ENCODE measurements around the gene AKT1S1. TPM values are rescaled to one million over a fixed set of nuclear protein-coding genes. Genes with fewer than 3 reads are reported as not detected.

The AKT1S1 gene
- total and polyA plus RNA-seq, 2 donors, result 4.4 to 27.9 TPM

GRCh38 chr19:49881186-49881585, 4.0 kb upstream of the AKT1S1 start:
- Histone ChIP-seq H3K27ac (ENCODE audit: low read depth in 1 of 2, low read length in 1 of 2) (no peak overlapping the region), H3K4me1 (ENCODE audit: control insufficient read depth in 2 of 2, insufficient read depth in 2 of 2, low read length in 2 of 2) (peaks cover 2 to 17% of the 10 kb centered on the region in 2 donors), H3K27me3 (ENCODE audit: control insufficient read depth in 2 of 2, insufficient read depth in 1 of 2, low read length in 1 of 2) (no peaks in the 10 kb centered on the region), H3K9me3 (ENCODE audit: control insufficient read depth in 2 of 2, insufficient read depth in 1 of 2, low read length in 1 of 2) (peaks cover 3 to 14% of the 10 kb centered on the region in 2 donors), H3K4me3 (ENCODE audit: low read length in 2 of 2) (no peak overlapping the region), H3K36me3 (ENCODE audit: control insufficient read depth in 2 of 2, insufficient read depth in 2 of 2, low read length in 1 of 2) (peaks cover 55 to 60% of the 10 kb centered on the region in 2 donors)
- 97% methylated on average over 17 of the region's 17 CpGs for WGBS
- DNase-seq (ENCODE audit: low read depth in 6 of 9, low spot score in 9 of 9), result no peak

GRCh38 chr19:49880162-49880869, 3.2 kb upstream of the AKT1S1 start:
- no peak for DNase-seq (ENCODE audit: low read depth in 6 of 9, low spot score in 9 of 9)
- Histone ChIP-seq H3K4me1 (ENCODE audit: control insufficient read depth in 2 of 2, insufficient read depth in 2 of 2, low read length in 2 of 2) (peaks cover 4 to 24% of the 10 kb centered on the region in 2 donors), H3K27ac (ENCODE audit: low read depth in 1 of 2, low read length in 1 of 2) (no peak overlapping the region), H3K4me3 (ENCODE audit: low read length in 2 of 2) (no peak overlapping the region), H3K36me3 (ENCODE audit: control insufficient read depth in 2 of 2, insufficient read depth in 2 of 2, low read length in 1 of 2) (peaks cover 51 to 60% of the 10 kb centered on the region in 2 donors), H3K9me3 (ENCODE audit: control insufficient read depth in 2 of 2, insufficient read depth in 1 of 2, low read length in 1 of 2) (peaks cover 3 to 14% of the 10 kb centered on the region in 2 donors), H3K27me3 (ENCODE audit: control insufficient read depth in 2 of 2, insufficient read depth in 1 of 2, low read length in 1 of 2) (no peaks in the 10 kb centered on the region)
- 97% methylated on average over 10 of the region's 10 CpGs for WGBS

GRCh38 chr19:49879243-49879963, 2.2 kb upstream of the AKT1S1 start:
- Histone ChIP-seq H3K36me3 (ENCODE audit: control insufficient read depth in 2 of 2, insufficient read depth in 2 of 2, low read length in 1 of 2) (peaks cover 45 to 56% of the 10 kb centered on the region in 2 donors), H3K27ac (ENCODE audit: low read depth in 1 of 2, low read length in 1 of 2) (no peak overlapping the region), H3K9me3 (ENCODE audit: control insufficient read depth in 2 of 2, insufficient read depth in 1 of 2, low read length in 1 of 2) (peaks cover 3 to 14% of the 10 kb centered on the region in 2 donors), H3K4me1 (ENCODE audit: control insufficient read depth in 2 of 2, insufficient read depth in 2 of 2, low read length in 2 of 2) (peaks cover 4 to 28% of the 10 kb centered on the region in 2 donors), H3K27me3 (ENCODE audit: control insufficient read depth in 2 of 2, insufficient read depth in 1 of 2, low read length in 1 of 2) (no peaks in the 10 kb centered on the region), H3K4me3 (ENCODE audit: low read length in 2 of 2) (no peak overlapping the region)
- 99% methylated on average over 12 of the region's 12 CpGs for WGBS
- no peak for DNase-seq (ENCODE audit: low read depth in 6 of 9, low spot score in 9 of 9)

GRCh38 chr19:49878744-49879070, 1.6 kb upstream of the AKT1S1 start:
- no peak for DNase-seq (ENCODE audit: low read depth in 6 of 9, low spot score in 9 of 9)
- no peaks in the 10 kb centered on the region for H3K27me3 ChIP-seq (ENCODE audit: control insufficient read depth in 2 of 2, insufficient read depth in 1 of 2, low read length in 1 of 2)
- H3K27ac ChIP-seq (ENCODE audit: low read depth in 1 of 2, low read length in 1 of 2), result peak overlapping the region in 1 of 2 donors; percentile 100
- H3K36me3 ChIP-seq (ENCODE audit: control insufficient read depth in 2 of 2, insufficient read depth in 2 of 2, low read length in 1 of 2), result peaks cover 38 to 51% of the 10 kb centered on the region in 2 donors
- WGBS, result 93% methylated on average over 9 of the region's 9 CpGs
- no peak overlapping the region for H3K4me3 ChIP-seq (ENCODE audit: low read length in 2 of 2)
- peaks cover 4 to 28% of the 10 kb centered on the region in 2 donors for H3K4me1 ChIP-seq (ENCODE audit: control insufficient read depth in 2 of 2, insufficient read depth in 2 of 2, low read length in 2 of 2)
- H3K9me3 ChIP-seq (ENCODE audit: control insufficient read depth in 2 of 2, insufficient read depth in 1 of 2, low read length in 1 of 2), result peaks cover 3 to 14% of the 10 kb centered on the region in 2 donors

GRCh38 chr19:49877879-49878743, 956 bp upstream of the AKT1S1 start:
- Histone ChIP-seq H3K36me3 (ENCODE audit: control insufficient read depth in 2 of 2, insufficient read depth in 2 of 2, low read length in 1 of 2) (peaks cover 32 to 45% of the 10 kb centered on the region in 2 donors), H3K27ac (ENCODE audit: low read depth in 1 of 2, low read length in 1 of 2) (peak overlapping the region; percentile 99 to 100), H3K27me3 (ENCODE audit: control insufficient read depth in 2 of 2, insufficient read depth in 1 of 2, low read length in 1 of 2) (no peaks in the 10 kb centered on the region), H3K4me3 (ENCODE audit: low read length in 2 of 2) (peak overlapping the region; percentile 74 to 89), H3K4me1 (ENCODE audit: control insufficient read depth in 2 of 2, insufficient read depth in 2 of 2, low read length in 2 of 2) (peaks cover 4 to 28% of the 10 kb centered on the region in 2 donors), H3K9me3 (ENCODE audit: control insufficient read depth in 2 of 2, insufficient read depth in 1 of 2, low read length in 1 of 2) (peaks cover 3 to 12% of the 10 kb centered on the region in 2 donors)
- peak; percentile 80 to 96 (median 94) for DNase-seq (ENCODE audit: low read depth in 6 of 9, low spot score in 9 of 9)
- WGBS, result 15% methylated on average over 41 of the region's 41 CpGs

- peak; percentile 98 to 100 (median 98) for DNase-seq (ENCODE audit: low read depth in 6 of 9, low spot score in 9 of 9)
- Histone ChIP-seq H3K9me3 (ENCODE audit: control insufficient read depth in 2 of 2, insufficient read depth in 1 of 2, low read length in 1 of 2) (peaks cover 0 to 5% of the 10 kb centered on the region in 2 donors), H3K36me3 (ENCODE audit: control insufficient read depth in 2 of 2, insufficient read depth in 2 of 2, low read length in 1 of 2) (peaks cover 16 to 38% of the 10 kb centered on the region in 2 donors), H3K27me3 (ENCODE audit: control insufficient read depth in 2 of 2, insufficient read depth in 1 of 2, low read length in 1 of 2) (no peaks in the 10 kb centered on the region), H3K27ac (ENCODE audit: low read depth in 1 of 2, low read length in 1 of 2) (peak overlapping the region; percentile 99 to 100), H3K4me3 (ENCODE audit: low read length in 2 of 2) (peak overlapping the region; percentile 74 to 89), H3K4me1 (ENCODE audit: control insufficient read depth in 2 of 2, insufficient read depth in 2 of 2, low read length in 2 of 2) (peaks cover 4 to 32% of the 10 kb centered on the region in 2 donors)
- under 1% methylated on average over 46 of the region's 46 CpGs for WGBS
Measured at GRCh38 chr19:49876422-49877019, 634 bp downstream of the AKT1S1 start.

- Histone ChIP-seq H3K27ac (ENCODE audit: low read depth in 1 of 2, low read length in 1 of 2) (peak overlapping the region; percentile 97 to 100), H3K4me3 (ENCODE audit: low read length in 2 of 2) (peak overlapping the region; percentile 74 to 89), H3K9me3 (ENCODE audit: control insufficient read depth in 2 of 2, insufficient read depth in 1 of 2, low read length in 1 of 2) (peaks cover 0 to 5% of the 10 kb centered on the region in 2 donors), H3K36me3 (ENCODE audit: control insufficient read depth in 2 of 2, insufficient read depth in 2 of 2, low read length in 1 of 2) (peaks cover 15 to 32% of the 10 kb centered on the region in 2 donors), H3K4me1 (ENCODE audit: control insufficient read depth in 2 of 2, insufficient read depth in 2 of 2, low read length in 2 of 2) (peaks cover 4 to 32% of the 10 kb centered on the region in 2 donors), H3K27me3 (ENCODE audit: control insufficient read depth in 2 of 2, insufficient read depth in 1 of 2, low read length in 1 of 2) (no peaks in the 10 kb centered on the region)
- DNase-seq (ENCODE audit: low read depth in 6 of 9, low spot score in 9 of 9), result peak in 3 of 9 donors; percentile 66 to 82 (median 72)
- under 1% methylated on average over 28 of the region's 28 CpGs for WGBS
Measured at GRCh38 chr19:49875857-49876421, 1.2 kb downstream of the AKT1S1 start.

- Histone ChIP-seq H3K4me1 (ENCODE audit: control insufficient read depth in 2 of 2, insufficient read depth in 2 of 2, low read length in 2 of 2) (peaks cover 9 to 40% of the 10 kb centered on the region in 2 donors), H3K36me3 (ENCODE audit: control insufficient read depth in 2 of 2, insufficient read depth in 2 of 2, low read length in 1 of 2) (peaks cover 9 to 25% of the 10 kb centered on the region in 2 donors), H3K4me3 (ENCODE audit: low read length in 2 of 2) (peak overlapping the region in 1 of 2 donors; percentile 74), H3K9me3 (ENCODE audit: control insufficient read depth in 2 of 2, insufficient read depth in 1 of 2, low read length in 1 of 2) (peaks cover 0 to 5% of the 10 kb centered on the region in 2 donors), H3K27ac (ENCODE audit: low read depth in 1 of 2, low read length in 1 of 2) (peak overlapping the region in 1 of 2 donors; percentile 100), H3K27me3 (ENCODE audit: control insufficient read depth in 2 of 2, insufficient read depth in 1 of 2, low read length in 1 of 2) (no peaks in the 10 kb centered on the region)
- DNase-seq (ENCODE audit: low read depth in 6 of 9, low spot score in 9 of 9), result no peak
- 96% methylated on average over 4 of the region's 4 CpGs for WGBS
Measured at GRCh38 chr19:49875177-49875576, 2.0 kb downstream of the AKT1S1 start.

Measured in thymus (tissue), 11 donors.